Testis (tissue), 3 donors: ENCODE data around the gene S100A10. TPM values are rescaled to one million over a fixed set of nuclear protein-coding genes. Genes with fewer than 3 reads are reported as not detected.

Experiments used
- DNase-seq: peaks from one replicate; pipeline ENCODE4 v3.0.0-alpha.2; 2019
- H3K27ac ChIP-seq, 2 donors: fragments of 200-600 bp; sonication (generic); one replicate each; pipeline ENCODE4 v1.5.1; 2019
- H3K27me3 ChIP-seq: fragments of 200-600 bp; sonication (generic); one replicate; pipeline ENCODE4 v1.5.1; 2019
- H3K36me3 ChIP-seq: fragments of 200-600 bp; sonication (generic); one replicate; pipeline ENCODE4 v1.5.1; 2017; ENCODE audit warnings: low read depth; ENCODE audit errors: missing control alignments
- H3K4me1 ChIP-seq: fragments of 200-600 bp; sonication (generic); one replicate; pipeline ENCODE4 v1.5.1; 2019
- H3K4me3 ChIP-seq, 2 donors: fragments of 200-600 bp; sonication (generic); one replicate each; pipeline ENCODE4 v1.5.1; 2017 to 2019
- H3K9me3 ChIP-seq: fragments of 200-600 bp; sonication (generic); one replicate; pipeline ENCODE4 v1.5.1; 2017
- POLR2A ChIP-seq: fragments of 450-650 bp; IDR thresholded peaks from one replicate; pipeline ENCODE4 v1.6.1; 2017; ENCODE audit warnings: antibody characterized with exemption, mild to moderate bottlenecking, moderate library complexity
- WGBS, 2 donors: methylation state at CpG; one replicate each; pipeline ENCODE4 v1.1.5; 2018; 5-methylcytosine and 5-hydroxymethylcytosine counted together
- intact Hi-C: fragments of 100-400 bp; cut with DNase I; formaldehyde crosslinking; loops from one replicate; pipeline ENCODE4 v1.15.1; 2023; ENCODE audit warnings: low total_unique reads
- polyA plus RNA-seq: library from polyadenylated mRNA; stranded (reverse); fragments of 350-450 nt; fragmentation: Illumina TruSeq; extraction: RNeasy Lipid Tissue Mini Kit (QIAGEN cat#74804); gene quantifications from one replicate; pipeline ENCODE4 v1.2.3, GENCODE V29; 2014; ENCODE audit warnings: low read depth, low replicate concordance; ENCODE audit not compliant: insufficient read depth
- total RNA-seq, 2 donors: library from RNA; depleted of rRNA; stranded (reverse); fragments of >200 nt; gene quantifications; one replicate each; pipeline ENCODE4 v1.2.3, GENCODE V29; 2016
- TF ChIP-seq, protein P1 (sequence below), 3 experiments: fragments of 450-650 bp in 2 of 3; fragments of 200-600 bp in 1 of 3; sonication (generic) in 1 of 3; IDR thresholded peaks; one replicate each; pipeline ENCODE4 v1.5.1; 2016 to 2019; ENCODE audit warnings: antibody characterized with exemption in 3 of 3, mild to moderate bottlenecking in 2 of 3, moderate library complexity in 1 of 3

S100A10 gene
- total and polyA plus RNA-seq, 3 donors from 2014 or later: 92.4 to 364 (median 110) TPM

DNA sequence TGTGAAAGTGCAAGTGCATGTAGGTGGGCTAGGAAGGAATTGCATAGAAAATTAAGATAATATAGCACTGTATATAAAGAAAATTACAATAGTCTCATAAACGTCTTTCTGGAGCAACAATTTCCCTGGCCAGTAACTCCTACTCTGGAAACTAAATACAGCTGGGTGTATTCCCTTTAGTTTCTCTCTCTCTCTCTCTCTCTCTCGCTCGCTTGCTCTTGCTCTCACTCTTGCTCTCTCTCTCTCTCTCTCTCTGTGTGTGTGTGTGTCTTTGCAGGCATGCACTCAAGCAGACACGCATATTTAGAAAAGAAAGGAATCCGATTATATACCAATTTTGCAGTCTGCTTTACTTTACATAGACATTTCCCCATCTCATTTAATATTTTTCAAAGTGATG lies 14.7 kb downstream of the S100A10 start:
- 60 to 61% methylated on average over 5 of the region's 5 CpGs for WGBS, 2 donors
- Histone ChIP-seq H3K4me3 (no peak overlapping the region), H3K36me3 (no peaks in the 10 kb centered on the region), H3K9me3 (no peaks in the 10 kb centered on the region), H3K27me3 (no peaks in the 10 kb centered on the region), H3K27ac (no peak overlapping the region), H3K4me1 (peaks cover 4% of the 10 kb centered on the region)
- intact Hi-C loops: no loop called here
- DNase-seq: no peak
- TF ChIP-seq, protein P1, sequence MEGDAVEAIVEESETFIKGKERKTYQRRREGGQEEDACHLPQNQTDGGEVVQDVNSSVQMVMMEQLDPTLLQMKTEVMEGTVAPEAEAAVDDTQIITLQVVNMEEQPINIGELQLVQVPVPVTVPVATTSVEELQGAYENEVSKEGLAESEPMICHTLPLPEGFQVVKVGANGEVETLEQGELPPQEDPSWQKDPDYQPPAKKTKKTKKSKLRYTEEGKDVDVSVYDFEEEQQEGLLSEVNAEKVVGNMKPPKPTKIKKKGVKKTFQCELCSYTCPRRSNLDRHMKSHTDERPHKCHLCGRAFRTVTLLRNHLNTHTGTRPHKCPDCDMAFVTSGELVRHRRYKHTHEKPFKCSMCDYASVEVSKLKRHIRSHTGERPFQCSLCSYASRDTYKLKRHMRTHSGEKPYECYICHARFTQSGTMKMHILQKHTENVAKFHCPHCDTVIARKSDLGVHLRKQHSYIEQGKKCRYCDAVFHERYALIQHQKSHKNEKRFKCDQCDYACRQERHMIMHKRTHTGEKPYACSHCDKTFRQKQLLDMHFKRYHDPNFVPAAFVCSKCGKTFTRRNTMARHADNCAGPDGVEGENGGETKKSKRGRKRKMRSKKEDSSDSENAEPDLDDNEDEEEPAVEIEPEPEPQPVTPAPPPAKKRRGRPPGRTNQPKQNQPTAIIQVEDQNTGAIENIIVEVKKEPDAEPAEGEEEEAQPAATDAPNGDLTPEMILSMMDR (IDR thresholded peaks at IDR 0.05): no peak
- TF ChIP-seq POLR2A: no peak

DNA sequence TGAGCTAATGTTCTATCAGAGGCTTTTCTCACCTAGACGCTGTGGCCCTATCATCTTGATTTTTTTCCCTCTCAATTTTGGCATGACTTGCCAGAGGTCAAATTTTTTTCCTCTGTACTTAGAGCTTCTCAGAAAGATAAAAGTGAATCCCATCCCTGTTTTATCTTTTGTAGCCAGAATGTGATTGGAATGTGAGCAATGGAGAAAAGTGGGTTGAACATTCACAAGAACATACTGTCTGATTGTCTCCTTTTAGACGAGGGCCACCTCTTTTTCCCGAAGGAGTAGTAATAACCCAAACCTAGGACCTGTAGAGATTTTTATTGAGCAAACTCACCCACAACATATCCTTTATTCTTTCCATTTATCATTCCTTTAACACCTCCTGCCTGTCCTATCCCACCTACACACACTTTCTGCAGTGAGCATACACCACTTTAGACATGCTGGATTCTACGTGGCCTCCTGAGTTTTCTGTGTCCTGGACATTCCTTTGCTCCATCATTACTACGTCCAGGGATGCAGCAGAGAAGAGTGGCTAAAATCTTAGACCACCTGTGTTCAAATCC lies 15.9 kb downstream of the S100A10 start:
- no peak for DNase-seq
- no peaks in the 10 kb centered on the region for H3K9me3 ChIP-seq
- 78 to 79% methylated on average over 5 of the region's 5 CpGs for WGBS, 2 donors
- H3K4me3 ChIP-seq: no peak overlapping the region
- H3K36me3 ChIP-seq: no peaks in the 10 kb centered on the region
- H3K27me3 ChIP-seq: no peaks in the 10 kb centered on the region
- peaks cover 8% of the 10 kb centered on the region for H3K4me1 ChIP-seq
- H3K27ac ChIP-seq: no peak overlapping the region
- TF ChIP-seq, protein P1 (IDR thresholded peaks at IDR 0.05): no peak
- TF ChIP-seq POLR2A: no peak
- intact Hi-C loops: no loop called here

DNA sequence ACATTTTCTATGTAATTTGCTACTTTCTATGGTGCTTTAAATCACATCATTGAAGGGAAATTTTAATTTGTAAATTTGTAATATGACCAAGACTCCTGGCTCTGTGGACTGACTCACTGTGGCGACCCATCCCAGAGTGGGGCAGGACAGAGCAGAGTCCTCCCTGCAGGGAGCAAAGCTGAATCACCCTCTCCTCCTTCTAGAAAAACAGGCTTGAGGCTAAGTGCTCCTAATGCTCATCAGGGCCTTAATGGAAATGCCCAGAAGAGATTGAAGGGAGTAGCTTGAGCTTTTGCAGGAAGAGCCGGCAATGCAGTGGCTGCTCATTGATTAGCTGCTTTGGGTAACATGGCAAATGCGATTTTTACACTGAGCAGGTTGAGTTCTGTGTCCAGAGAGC lies 16.8 kb downstream of the S100A10 start:
- Histone ChIP-seq H3K27me3 (no peaks in the 10 kb centered on the region), H3K4me3 (no peak overlapping the region), H3K4me1 (peaks cover 11% of the 10 kb centered on the region), H3K27ac (no peak overlapping the region), H3K36me3 (no peaks in the 10 kb centered on the region), H3K9me3 (no peaks in the 10 kb centered on the region)
- intact Hi-C loops: no loop called here
- 93% methylated on average over 3 of the region's 3 CpGs for WGBS, 2 donors
- no peak for DNase-seq
- no peak for TF ChIP-seq POLR2A
- TF ChIP-seq, protein P1 (IDR thresholded peaks at IDR 0.05): no peak

DNA sequence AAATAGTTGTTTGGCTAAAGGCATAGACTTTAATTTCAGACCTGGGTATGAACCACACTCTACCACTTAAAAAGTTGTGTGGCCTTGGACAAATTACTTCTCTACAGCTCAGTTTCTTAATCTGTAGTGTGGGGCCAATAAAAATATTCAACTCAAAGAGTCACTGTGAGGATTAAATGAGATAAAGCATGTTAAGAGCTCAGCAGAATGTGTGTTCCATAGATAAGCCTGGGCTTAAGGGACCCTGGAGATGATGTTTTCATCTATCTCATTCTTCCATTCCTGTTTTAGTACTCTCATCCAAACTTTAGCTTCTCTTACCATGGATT lies 17.7 kb downstream of the S100A10 start:
- DNase-seq: no peak
- intact Hi-C loops: no loop called here
- no peak for TF ChIP-seq POLR2A
- TF ChIP-seq, protein P1 (IDR thresholded peaks at IDR 0.05): no peak
- no peak overlapping the region for H3K4me3 ChIP-seq
- peaks cover 11% of the 10 kb centered on the region for H3K4me1 ChIP-seq
- no peaks in the 10 kb centered on the region for H3K9me3 ChIP-seq
- no peaks in the 10 kb centered on the region for H3K27me3 ChIP-seq
- H3K27ac ChIP-seq: no peak overlapping the region
- H3K36me3 ChIP-seq: no peaks in the 10 kb centered on the region

DNA sequence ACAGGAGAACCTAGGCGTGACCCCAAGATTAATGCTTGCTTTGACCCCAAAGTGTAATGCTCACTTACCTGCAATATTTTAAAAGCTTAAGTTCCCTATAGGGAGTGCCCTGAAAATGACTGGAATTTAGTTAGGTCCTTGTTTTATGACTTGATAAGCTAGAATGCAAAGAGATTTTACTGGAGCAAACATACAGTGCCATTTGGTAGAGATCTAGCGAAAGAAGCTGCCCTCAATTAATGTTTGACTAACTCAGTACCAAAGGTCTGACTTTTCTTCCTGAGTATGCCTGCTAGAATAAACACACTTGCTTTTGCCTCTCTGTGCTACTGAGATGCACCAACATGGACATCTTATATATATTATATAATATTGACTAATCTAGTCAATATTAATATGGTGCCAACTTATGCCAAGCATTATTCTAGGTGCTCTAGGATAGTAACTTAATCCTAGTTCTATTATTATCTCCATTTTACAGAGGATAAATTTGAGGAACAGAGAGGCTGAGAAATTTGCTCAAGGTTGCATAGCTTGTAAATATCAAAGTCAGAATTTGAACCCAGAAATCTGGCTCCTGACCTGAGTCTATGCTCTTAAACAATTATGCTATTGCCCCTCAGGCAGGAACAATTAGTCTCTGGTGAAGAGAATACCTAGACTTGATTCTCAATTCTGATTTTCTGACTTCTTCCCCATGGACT lies 18.2 kb downstream of the S100A10 start:
- TF ChIP-seq POLR2A: no peak
- TF ChIP-seq, protein P1 (IDR thresholded peaks at IDR 0.05): no peak
- Histone ChIP-seq H3K4me3 (no peak overlapping the region), H3K36me3 (no peaks in the 10 kb centered on the region), H3K27ac (no peak overlapping the region), H3K9me3 (no peaks in the 10 kb centered on the region), H3K27me3 (no peaks in the 10 kb centered on the region), H3K4me1 (peaks cover 11% of the 10 kb centered on the region)
- intact Hi-C loops: no loop called here
- DNase-seq: no peak
- 92 to 94% methylated on average over 2 of the region's 2 CpGs for WGBS, 2 donors
